ENCODE results near the gene ZRSR2.

GRCh38 chrX:15848576-15848975 is 58.3 kb downstream of the ZRSR2 start:
- no peak for TF ChIP-seq ZNF292 (CRISPR knock-in tag; IDR thresholded peaks at IDR 0.05; ENCODE audit: borderline replicate concordance, low read depth)
- no peak for TF ChIP-seq ELF4 (CRISPR knock-in tag; IDR thresholded peaks at IDR 0.05; ENCODE audit: borderline replicate concordance)
- TF ChIP-seq POLR2A (IDR thresholded peaks at IDR 0.05; ENCODE audit: insufficient read depth in 1 of 2, low read depth in 2 of 2, low read length in 2 of 2): no peak
- TF ChIP-seq ZNF639 (CRISPR knock-in tag; conservative IDR thresholded peaks at IDR 0.05): no peak

All from HepG2 (cell line).